GM19043 (cell line): Measurements from ENCODE around the gene ABLIM1.
A peak's percentile ranks its signal among the peaks of the same experiment; 100 is the strongest.

Source experiments
- ATAC-seq: cut with Tn5 transposase; IDR thresholded peaks from one replicate; pipeline ENCODE4 v1.9.1; 2021; ENCODE audit warnings: low read depth; ENCODE audit not compliant: unreplicated experiment

The ABLIM1 gene

GRCh38 chr10:114551636-114551972 lies 106.5 kb downstream of the ABLIM1 start:
- no peak for ATAC-seq

- no peak for ATAC-seq
Measured at GRCh38 chr10:114550756-114551635, 107.1 kb downstream of the ABLIM1 start.

GRCh38 chr10:114548662-114549061 lies 109.4 kb downstream of the ABLIM1 start:
- ATAC-seq: no peak

GRCh38 chr10:114547514-114547913 lies 110.6 kb downstream of the ABLIM1 start:
- no peak for ATAC-seq

- no peak for ATAC-seq
Measured at GRCh38 chr10:114547056-114547455, 111.0 kb downstream of the ABLIM1 start.

- ATAC-seq: no peak
Measured at GRCh38 chr10:114545819-114546218, 112.3 kb downstream of the ABLIM1 start.

- no peak for ATAC-seq
Measured at GRCh38 chr10:114545071-114545470, 113.0 kb downstream of the ABLIM1 start.

- peak; percentile 98 for ATAC-seq
Measured at GRCh38 chr10:114544045-114544659, 113.9 kb downstream of the ABLIM1 start.

- ATAC-seq: no peak
Measured at GRCh38 chr10:114543456-114543855, 114.6 kb downstream of the ABLIM1 start.

- ATAC-seq: no peak
Measured at GRCh38 chr10:114542373-114542772, 115.7 kb downstream of the ABLIM1 start.

GRCh38 chr10:114541797-114542160 lies 116.3 kb downstream of the ABLIM1 start:
- no peak for ATAC-seq

GRCh38 chr10:114541081-114541796 lies 116.8 kb downstream of the ABLIM1 start:
- ATAC-seq: no peak

- no peak for ATAC-seq
Measured at GRCh38 chr10:114540236-114540635, 117.8 kb downstream of the ABLIM1 start.

- no peak for ATAC-seq
Measured at GRCh38 chr10:114539623-114540022, 118.5 kb downstream of the ABLIM1 start.

- ATAC-seq: no peak
Measured at GRCh38 chr10:114538181-114538906, 119.7 kb downstream of the ABLIM1 start.

- no peak for ATAC-seq
Measured at GRCh38 chr10:114537736-114538135, 120.3 kb downstream of the ABLIM1 start.

GRCh38 chr10:114534571-114534981 lies 123.5 kb downstream of the ABLIM1 start:
- no peak for ATAC-seq

GRCh38 chr10:114532226-114532625 lies 125.8 kb downstream of the ABLIM1 start:
- no peak for ATAC-seq

- ATAC-seq: peak; percentile 95
Measured at GRCh38 chr10:114526504-114527238, 131.4 kb downstream of the ABLIM1 start.

GRCh38 chr10:114526126-114526503 lies 132.0 kb downstream of the ABLIM1 start:
- peak; percentile 37 for ATAC-seq
